HG02798 (cell line): ENCODE data around the gene CXCL11.
"Not testable (repeated sequence)": the region's sequence is repeated elsewhere in the genome, so short reads cannot be mapped to it uniquely, and the experiment has no call there.

Experiments used
- ATAC-seq: cut with Tn5 transposase; IDR thresholded peaks from one replicate; pipeline ENCODE4 v1.9.1; 2021; ENCODE audit warnings: mild to moderate bottlenecking; ENCODE audit not compliant: unreplicated experiment, poor library complexity

CXCL11 gene

GRCh38 chr4:76035799-76036380, at the start of gene CXCL11:
TSS of gene CXCL11 (minus strand) at chr4:76036070. CDS start at chr4:76035987, 83 bp downstream.
- ATAC-seq: no peak

GRCh38 chr4:76084542-76084941, 48.7 kb upstream of the CXCL11 start:
- ATAC-seq: no peak

GRCh38 chr4:76083386-76083988, 47.6 kb upstream of the CXCL11 start:
- ATAC-seq: no peak

GRCh38 chr4:76078033-76078613, 42.3 kb upstream of the CXCL11 start:
- no peak for ATAC-seq

GRCh38 chr4:76074993-76075600, 39.2 kb upstream of the CXCL11 start:
- no peak for ATAC-seq

- no peak for ATAC-seq
Observed at GRCh38 chr4:76074468-76074867, 38.6 kb upstream of the CXCL11 start, which contains the start of gene ART3. TSS of gene ART3 (plus strand) at chr4:76074709. CDS start at chr4:76075890, 1,181 bp downstream.

GRCh38 chr4:76072760-76073159, 36.9 kb upstream of the CXCL11 start:
- no peak for ATAC-seq

GRCh38 chr4:76067652-76068286, 31.9 kb upstream of the CXCL11 start:
- ATAC-seq: peak; percentile 80

GRCh38 chr4:76066546-76066945, 30.7 kb upstream of the CXCL11 start:
- no peak for ATAC-seq

- peak; percentile 63 for ATAC-seq
Observed at GRCh38 chr4:76061982-76062381, 26.1 kb upstream of the CXCL11 start.

- no peak for ATAC-seq
Observed at GRCh38 chr4:76061421-76061820, 25.6 kb upstream of the CXCL11 start.

GRCh38 chr4:76060506-76060905, 24.6 kb upstream of the CXCL11 start:
- no peak for ATAC-seq

GRCh38 chr4:76059750-76060149, 23.9 kb upstream of the CXCL11 start:
- no peak for ATAC-seq

GRCh38 chr4:76058888-76059426, 23.1 kb upstream of the CXCL11 start:
- no peak for ATAC-seq

GRCh38 chr4:76058302-76058701, 22.4 kb upstream of the CXCL11 start:
- ATAC-seq: peak; percentile 45

- no peak for ATAC-seq
Observed at GRCh38 chr4:76055421-76055820, 19.6 kb upstream of the CXCL11 start.

- peak; percentile 94 for ATAC-seq
Observed at GRCh38 chr4:76055016-76055415, 19.1 kb upstream of the CXCL11 start.

- ATAC-seq: no peak
Observed at GRCh38 chr4:76053730-76054129, 17.9 kb upstream of the CXCL11 start.

GRCh38 chr4:76050560-76051050, 14.7 kb upstream of the CXCL11 start:
- ATAC-seq: not testable (repeated sequence)

- not testable (repeated sequence) for ATAC-seq
Observed at GRCh38 chr4:76049860-76050416, 14.1 kb upstream of the CXCL11 start.
